ENCODE data around the gene YIPF1. TPM values are rescaled to one million over a fixed set of nuclear protein-coding genes. Genes with fewer than 3 reads are reported as not detected.

Gene YIPF1
- total RNA-seq, 1 experiment from 2014 or later, result 21.9 TPM

GRCh38 chr1:53931523-53931922 is 41.9 kb upstream of the YIPF1 start:
- ATAC-seq (no peak), DNase-seq (ENCODE audit: low spot score) (no peak)
- Mint-ChIP-seq H3K36me3 (peaks cover 24% of the 10 kb centered on the region), H3K4me1 (no peaks in the 10 kb centered on the region), H3K9me3 (peaks cover 35% of the 10 kb centered on the region), H3K27me3 (ENCODE audit: low read depth) (no peaks in the 10 kb centered on the region), H3K4me3 (no peak overlapping the region), H3K27ac (no peak overlapping the region)
- POLR2A ChIA-PET, result no interaction called here
- CTCF ChIA-PET, result interaction anchor here (0.6 to 1.9 kb wide), 2 partner anchors 52 to 635 kb away, joined by 3 to 4 read pairs; no protein-coding TSS in a partner anchor
- TF ChIP-seq ATF2 (CRISPR knock-in tag; IDR thresholded peaks at IDR 0.05; ENCODE audit: borderline replicate concordance, low read depth) (no peak), ZNF263 (CRISPR knock-in tag; IDR thresholded peaks at IDR 0.05; ENCODE audit: low read depth) (no peak), ZBTB43 (CRISPR knock-in tag; IDR thresholded peaks at IDR 0.05) (no peak), ZNF138 (CRISPR knock-in tag; conservative IDR thresholded peaks at IDR 0.05) (no peak), NFYB (CRISPR knock-in tag; conservative IDR thresholded peaks at IDR 0.05; ENCODE audit: low read depth) (no peak), SMAD3 (CRISPR knock-in tag; IDR thresholded peaks at IDR 0.05; ENCODE audit: borderline replicate concordance) (no peak), ZNF416 (CRISPR knock-in tag; IDR thresholded peaks at IDR 0.05) (no peak), NFATC4 (CRISPR knock-in tag; IDR thresholded peaks at IDR 0.05) (no peak), ZNF512 (CRISPR knock-in tag; IDR thresholded peaks at IDR 0.05; ENCODE audit: borderline replicate concordance) (no peak), ZNF423 (CRISPR knock-in tag; IDR thresholded peaks at IDR 0.05) (no peak), NR2C2 (CRISPR knock-in tag; IDR thresholded peaks at IDR 0.05) (no peak), MXD4 (CRISPR knock-in tag; IDR thresholded peaks at IDR 0.05; ENCODE audit: borderline replicate concordance) (no peak), ZNF219 (CRISPR knock-in tag; IDR thresholded peaks at IDR 0.05; ENCODE audit: borderline replicate concordance) (no peak)
- TF ChIP-seq, protein P1, sequence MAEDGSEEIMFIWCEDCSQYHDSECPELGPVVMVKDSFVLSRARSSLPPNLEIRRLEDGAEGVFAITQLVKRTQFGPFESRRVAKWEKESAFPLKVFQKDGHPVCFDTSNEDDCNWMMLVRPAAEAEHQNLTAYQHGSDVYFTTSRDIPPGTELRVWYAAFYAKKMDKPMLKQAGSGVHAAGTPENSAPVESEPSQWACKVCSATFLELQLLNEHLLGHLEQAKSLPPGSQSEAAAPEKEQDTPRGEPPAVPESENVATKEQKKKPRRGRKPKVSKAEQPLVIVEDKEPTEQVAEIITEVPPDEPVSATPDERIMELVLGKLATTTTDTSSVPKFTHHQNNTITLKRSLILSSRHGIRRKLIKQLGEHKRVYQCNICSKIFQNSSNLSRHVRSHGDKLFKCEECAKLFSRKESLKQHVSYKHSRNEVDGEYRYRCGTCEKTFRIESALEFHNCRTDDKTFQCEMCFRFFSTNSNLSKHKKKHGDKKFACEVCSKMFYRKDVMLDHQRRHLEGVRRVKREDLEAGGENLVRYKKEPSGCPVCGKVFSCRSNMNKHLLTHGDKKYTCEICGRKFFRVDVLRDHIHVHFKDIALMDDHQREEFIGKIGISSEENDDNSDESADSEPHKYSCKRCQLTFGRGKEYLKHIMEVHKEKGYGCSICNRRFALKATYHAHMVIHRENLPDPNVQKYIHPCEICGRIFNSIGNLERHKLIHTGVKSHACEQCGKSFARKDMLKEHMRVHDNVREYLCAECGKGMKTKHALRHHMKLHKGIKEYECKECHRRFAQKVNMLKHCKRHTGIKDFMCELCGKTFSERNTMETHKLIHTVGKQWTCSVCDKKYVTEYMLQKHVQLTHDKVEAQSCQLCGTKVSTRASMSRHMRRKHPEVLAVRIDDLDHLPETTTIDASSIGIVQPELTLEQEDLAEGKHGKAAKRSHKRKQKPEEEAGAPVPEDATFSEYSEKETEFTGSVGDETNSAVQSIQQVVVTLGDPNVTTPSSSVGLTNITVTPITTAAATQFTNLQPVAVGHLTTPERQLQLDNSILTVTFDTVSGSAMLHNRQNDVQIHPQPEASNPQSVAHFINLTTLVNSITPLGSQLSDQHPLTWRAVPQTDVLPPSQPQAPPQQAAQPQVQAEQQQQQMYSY (CRISPR knock-in tag; IDR thresholded peaks at IDR 0.05), result no peak

- Mint-ChIP-seq H3K4me3 (no peak overlapping the region), H3K27ac (no peak overlapping the region), H3K36me3 (peaks cover 24% of the 10 kb centered on the region), H3K9me3 (peaks cover 35% of the 10 kb centered on the region), H3K27me3 (ENCODE audit: low read depth) (no peaks in the 10 kb centered on the region), H3K4me1 (no peaks in the 10 kb centered on the region)
- ATAC-seq (no peak), DNase-seq (ENCODE audit: low spot score) (no peak)
- ChIA-PET POLR2A (no interaction called here), CTCF (interaction anchor here (1.9 kb wide), 1 partner anchor 52 kb away, joined by 4 read pairs; no protein-coding TSS in a partner anchor)
- no peak for TF ChIP-seq KAT7 (CRISPR knock-in tag; IDR thresholded peaks at IDR 0.05; ENCODE audit: borderline replicate concordance)
- no peak for TF ChIP-seq NFYB (CRISPR knock-in tag; conservative IDR thresholded peaks at IDR 0.05; ENCODE audit: low read depth)
- TF ChIP-seq GTF2I (CRISPR knock-in tag; conservative IDR thresholded peaks at IDR 0.05), result no peak
- no peak for TF ChIP-seq MYBL2 (CRISPR knock-in tag; IDR thresholded peaks at IDR 0.05)
- TF ChIP-seq NFE2L1 (CRISPR knock-in tag; IDR thresholded peaks at IDR 0.05), result no peak
- TF ChIP-seq, protein P2, sequence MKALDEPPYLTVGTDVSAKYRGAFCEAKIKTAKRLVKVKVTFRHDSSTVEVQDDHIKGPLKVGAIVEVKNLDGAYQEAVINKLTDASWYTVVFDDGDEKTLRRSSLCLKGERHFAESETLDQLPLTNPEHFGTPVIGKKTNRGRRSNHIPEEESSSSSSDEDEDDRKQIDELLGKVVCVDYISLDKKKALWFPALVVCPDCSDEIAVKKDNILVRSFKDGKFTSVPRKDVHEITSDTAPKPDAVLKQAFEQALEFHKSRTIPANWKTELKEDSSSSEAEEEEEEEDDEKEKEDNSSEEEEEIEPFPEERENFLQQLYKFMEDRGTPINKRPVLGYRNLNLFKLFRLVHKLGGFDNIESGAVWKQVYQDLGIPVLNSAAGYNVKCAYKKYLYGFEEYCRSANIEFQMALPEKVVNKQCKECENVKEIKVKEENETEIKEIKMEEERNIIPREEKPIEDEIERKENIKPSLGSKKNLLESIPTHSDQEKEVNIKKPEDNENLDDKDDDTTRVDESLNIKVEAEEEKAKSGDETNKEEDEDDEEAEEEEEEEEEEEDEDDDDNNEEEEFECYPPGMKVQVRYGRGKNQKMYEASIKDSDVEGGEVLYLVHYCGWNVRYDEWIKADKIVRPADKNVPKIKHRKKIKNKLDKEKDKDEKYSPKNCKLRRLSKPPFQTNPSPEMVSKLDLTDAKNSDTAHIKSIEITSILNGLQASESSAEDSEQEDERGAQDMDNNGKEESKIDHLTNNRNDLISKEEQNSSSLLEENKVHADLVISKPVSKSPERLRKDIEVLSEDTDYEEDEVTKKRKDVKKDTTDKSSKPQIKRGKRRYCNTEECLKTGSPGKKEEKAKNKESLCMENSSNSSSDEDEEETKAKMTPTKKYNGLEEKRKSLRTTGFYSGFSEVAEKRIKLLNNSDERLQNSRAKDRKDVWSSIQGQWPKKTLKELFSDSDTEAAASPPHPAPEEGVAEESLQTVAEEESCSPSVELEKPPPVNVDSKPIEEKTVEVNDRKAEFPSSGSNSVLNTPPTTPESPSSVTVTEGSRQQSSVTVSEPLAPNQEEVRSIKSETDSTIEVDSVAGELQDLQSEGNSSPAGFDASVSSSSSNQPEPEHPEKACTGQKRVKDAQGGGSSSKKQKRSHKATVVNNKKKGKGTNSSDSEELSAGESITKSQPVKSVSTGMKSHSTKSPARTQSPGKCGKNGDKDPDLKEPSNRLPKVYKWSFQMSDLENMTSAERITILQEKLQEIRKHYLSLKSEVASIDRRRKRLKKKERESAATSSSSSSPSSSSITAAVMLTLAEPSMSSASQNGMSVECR (CRISPR knock-in tag; IDR thresholded peaks at IDR 0.05; ENCODE audit: borderline replicate concordance), result no peak
- TF ChIP-seq ESRRA (CRISPR knock-in tag; IDR thresholded peaks at IDR 0.05; ENCODE audit: borderline replicate concordance), result no peak
- TF ChIP-seq ZNF512 (CRISPR knock-in tag; IDR thresholded peaks at IDR 0.05; ENCODE audit: borderline replicate concordance), result no peak
- no peak for TF ChIP-seq ATF3 (CRISPR knock-in tag; conservative IDR thresholded peaks at IDR 0.05)
Observed at GRCh38 chr1:53930932-53931331, 41.3 kb upstream of the YIPF1 start.
